Tongue (tissue), 2 donors: Measurements from ENCODE around the gene GULP1. TPM values are rescaled to one million over a fixed set of nuclear protein-coding genes. Genes with fewer than 3 reads are reported as not detected.

ENCODE experiments used
- small RNA-seq: library from RNA; depleted of rRNA; stranded (forward); fragments of <200 nt; gene quantifications from one replicate; pipeline ENCODE3, GENCODE V24; 2014; ENCODE audit warnings: low replicate concordance
- total RNA-seq: library from RNA; depleted of rRNA; stranded (reverse); fragments of >200 nt; gene quantifications from one replicate; pipeline ENCODE4 v1.2.3, GENCODE V29; 2014

The GULP1 gene
- total RNA-seq, 1 donor from 2014 or later = 62.0 TPM

Small RNA genes within 50 kb of the gene (small RNA-seq; reads per million reads assigned to genes)
- gene MIR561 (1.6 reads per million, percentile 88 among the genes with 10 or more reads in this experiment), gene RNA5SP114 (not detected)
